HepG2 (cell line): ENCODE data around the gene CCND1. TPM values are rescaled to one million over a fixed set of nuclear protein-coding genes. Genes with fewer than 3 reads are reported as not detected.

Experiments
- HMG20A ChIP-seq: IDR thresholded peaks from 2 replicates; pipeline ENCODE4 v1.6.1; 2016; ENCODE audit warnings: borderline replicate concordance
- KLF15 ChIP-seq: sonication (generic); formaldehyde crosslinking; IDR thresholded peaks from 2 replicates; pipeline ENCODE4 v1.8.1; 2023; ENCODE audit warnings: borderline replicate concordance, mild to moderate bottlenecking, inconsistent platforms, missing genetic modification reagents, mixed read lengths
- NFYC ChIP-seq: IDR thresholded peaks from 2 replicates; pipeline ENCODE4 v1.6.1; 2016; ENCODE audit warnings: missing genetic modification reagents, missing compliant biosample characterization
- SOX6 ChIP-seq, 2 experiments: fragments of 450-650 bp in 1 of 2; sonication (generic) in 1 of 2; formaldehyde crosslinking in 1 of 2; IDR thresholded peaks; 2 replicates each; pipeline versions ENCODE4 v1.4.0 to v1.6.1; 2017 to 2020; ENCODE audit warnings: antibody characterized with exemption in 1 of 2, mild to moderate bottlenecking in 1 of 2, missing genetic modification reagents in 1 of 2
- SRF ChIP-seq: IDR thresholded peaks from 2 replicates; pipeline ENCODE4 v1.6.1; 2011; ENCODE audit warnings: mild to moderate bottlenecking, low read depth, low read length, moderate library complexity
- ZSCAN12 ChIP-seq: sonication (generic); formaldehyde crosslinking; IDR thresholded peaks from 2 replicates; pipeline ENCODE4 v1.9.0; 2021; ENCODE audit warnings: mild to moderate bottlenecking, missing genetic modification reagents
- polyA plus RNA-seq, 8 experiments: library from polyadenylated mRNA; depleted of rRNA in 3 of 8; stranded (reverse) in 7 of 8; unstranded in 1 of 8; fragments of >200 nt; fragmentation: Illumina TruSeq in 4 of 8; extraction: Trizol in 4 of 8; gene quantifications; 2 replicates each; pipeline versions ENCODE4 v1.2.1 to v1.2.3, GENCODE V29; 2011 to 2016; ENCODE audit warnings: low read depth in 4 of 8, missing spikeins in 1 of 8, mixed read lengths in 1 of 8; ENCODE audit not compliant: insufficient read depth in 1 of 8
- total RNA-seq, 5 experiments: library from RNA; depleted of rRNA; stranded (reverse); fragments of >200 nt; fragmentation: Illumina TruSeq; extraction: Trizol; gene quantifications; 2 replicates each; pipeline ENCODE4 v1.2.3, GENCODE V29; 2016; ENCODE audit warnings: low read depth in 1 of 5
- TF ChIP-seq, protein P1 (sequence below): sonication (generic); formaldehyde crosslinking; IDR thresholded peaks from 2 replicates; pipeline ENCODE4 v1.8.1; 2022; ENCODE audit warnings: low read depth, mild to moderate bottlenecking, missing genetic modification reagents
- TF ChIP-seq, protein P2 (sequence below): sonication (generic); formaldehyde crosslinking; IDR thresholded peaks from 2 replicates; pipeline ENCODE4 v1.4.0; 2020; ENCODE audit warnings: mild to moderate bottlenecking, missing genetic modification reagents
- TF ChIP-seq, protein P3 (sequence below): sonication (generic); formaldehyde crosslinking; IDR thresholded peaks from 2 replicates; pipeline ENCODE4 v1.4.0; 2020; ENCODE audit warnings: mild to moderate bottlenecking, missing genetic modification reagents
- TF ChIP-seq, protein P4 (sequence below): sonication (generic); formaldehyde crosslinking; IDR thresholded peaks from 2 replicates; pipeline ENCODE4 v1.5.0; 2020; ENCODE audit warnings: missing genetic modification reagents

The CCND1 gene
- total and polyA plus RNA-seq, 2 of the 13 experiments (the other 11 are each of a cell fraction or from before 2014, with no cell fraction given): 107 to 136 TPM

DNA sequence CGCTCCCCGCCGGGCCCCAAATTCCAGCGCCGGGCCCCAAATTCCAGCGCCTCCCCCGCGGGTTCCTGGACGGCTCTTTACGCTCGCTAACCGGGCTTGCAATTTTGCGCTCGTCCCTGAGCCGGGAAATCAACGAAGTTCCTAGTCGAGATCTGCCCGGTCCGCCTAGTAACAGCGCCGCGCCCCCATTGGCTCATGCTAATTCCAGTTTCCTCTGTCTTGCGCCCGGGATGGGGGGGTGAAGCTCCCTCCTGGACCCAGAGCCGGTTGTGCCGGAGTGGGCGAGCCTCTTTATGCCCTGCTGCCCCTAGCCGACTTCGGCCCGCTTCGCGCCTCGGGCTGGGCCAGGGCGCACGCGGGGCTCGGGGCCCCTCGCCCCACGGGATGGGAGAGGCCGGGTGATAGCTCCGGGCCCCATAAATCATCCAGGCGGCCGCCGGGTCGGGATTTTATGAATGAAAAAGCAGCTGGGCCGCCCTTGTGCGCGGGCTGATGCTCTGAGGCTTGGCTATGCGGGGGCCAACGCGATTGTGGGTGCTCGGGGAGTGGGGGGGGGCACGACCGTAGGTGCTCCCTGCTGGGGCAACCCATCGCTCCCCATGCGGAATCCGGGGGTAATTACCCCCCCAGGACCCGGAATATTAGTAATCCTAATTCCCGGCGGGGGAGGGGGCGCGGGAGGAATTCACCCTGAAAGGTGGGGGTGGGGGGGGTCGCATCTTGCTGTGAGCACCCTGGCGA lies 1.8 kb upstream of the CCND1 start (continued):
- no peak for TF ChIP-seq SOX6 (IDR thresholded peaks at IDR 0.05)
- peak; percentile 58; the same call in 1 of the 2 replicates for TF ChIP-seq SOX6 (CRISPR knock-in tag; IDR thresholded peaks at IDR 0.05)
- TF ChIP-seq, protein P1, sequence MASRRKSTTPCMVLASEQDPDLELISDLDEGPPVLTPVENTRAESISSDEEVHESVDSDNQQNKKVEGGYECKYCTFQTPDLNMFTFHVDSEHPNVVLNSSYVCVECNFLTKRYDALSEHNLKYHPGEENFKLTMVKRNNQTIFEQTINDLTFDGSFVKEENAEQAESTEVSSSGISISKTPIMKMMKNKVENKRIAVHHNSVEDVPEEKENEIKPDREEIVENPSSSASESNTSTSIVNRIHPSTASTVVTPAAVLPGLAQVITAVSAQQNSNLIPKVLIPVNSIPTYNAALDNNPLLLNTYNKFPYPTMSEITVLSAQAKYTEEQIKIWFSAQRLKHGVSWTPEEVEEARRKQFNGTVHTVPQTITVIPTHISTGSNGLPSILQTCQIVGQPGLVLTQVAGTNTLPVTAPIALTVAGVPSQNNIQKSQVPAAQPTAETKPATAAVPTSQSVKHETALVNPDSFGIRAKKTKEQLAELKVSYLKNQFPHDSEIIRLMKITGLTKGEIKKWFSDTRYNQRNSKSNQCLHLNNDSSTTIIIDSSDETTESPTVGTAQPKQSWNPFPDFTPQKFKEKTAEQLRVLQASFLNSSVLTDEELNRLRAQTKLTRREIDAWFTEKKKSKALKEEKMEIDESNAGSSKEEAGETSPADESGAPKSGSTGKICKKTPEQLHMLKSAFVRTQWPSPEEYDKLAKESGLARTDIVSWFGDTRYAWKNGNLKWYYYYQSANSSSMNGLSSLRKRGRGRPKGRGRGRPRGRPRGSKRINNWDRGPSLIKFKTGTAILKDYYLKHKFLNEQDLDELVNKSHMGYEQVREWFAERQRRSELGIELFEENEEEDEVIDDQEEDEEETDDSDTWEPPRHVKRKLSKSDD (CRISPR knock-in tag): no peak
- peak; percentile 80 for TF ChIP-seq NFYC (CRISPR knock-in tag)
- TF ChIP-seq SRF: no peak
- TF ChIP-seq HMG20A (CRISPR knock-in tag): no peak
- TF ChIP-seq, protein P2, sequence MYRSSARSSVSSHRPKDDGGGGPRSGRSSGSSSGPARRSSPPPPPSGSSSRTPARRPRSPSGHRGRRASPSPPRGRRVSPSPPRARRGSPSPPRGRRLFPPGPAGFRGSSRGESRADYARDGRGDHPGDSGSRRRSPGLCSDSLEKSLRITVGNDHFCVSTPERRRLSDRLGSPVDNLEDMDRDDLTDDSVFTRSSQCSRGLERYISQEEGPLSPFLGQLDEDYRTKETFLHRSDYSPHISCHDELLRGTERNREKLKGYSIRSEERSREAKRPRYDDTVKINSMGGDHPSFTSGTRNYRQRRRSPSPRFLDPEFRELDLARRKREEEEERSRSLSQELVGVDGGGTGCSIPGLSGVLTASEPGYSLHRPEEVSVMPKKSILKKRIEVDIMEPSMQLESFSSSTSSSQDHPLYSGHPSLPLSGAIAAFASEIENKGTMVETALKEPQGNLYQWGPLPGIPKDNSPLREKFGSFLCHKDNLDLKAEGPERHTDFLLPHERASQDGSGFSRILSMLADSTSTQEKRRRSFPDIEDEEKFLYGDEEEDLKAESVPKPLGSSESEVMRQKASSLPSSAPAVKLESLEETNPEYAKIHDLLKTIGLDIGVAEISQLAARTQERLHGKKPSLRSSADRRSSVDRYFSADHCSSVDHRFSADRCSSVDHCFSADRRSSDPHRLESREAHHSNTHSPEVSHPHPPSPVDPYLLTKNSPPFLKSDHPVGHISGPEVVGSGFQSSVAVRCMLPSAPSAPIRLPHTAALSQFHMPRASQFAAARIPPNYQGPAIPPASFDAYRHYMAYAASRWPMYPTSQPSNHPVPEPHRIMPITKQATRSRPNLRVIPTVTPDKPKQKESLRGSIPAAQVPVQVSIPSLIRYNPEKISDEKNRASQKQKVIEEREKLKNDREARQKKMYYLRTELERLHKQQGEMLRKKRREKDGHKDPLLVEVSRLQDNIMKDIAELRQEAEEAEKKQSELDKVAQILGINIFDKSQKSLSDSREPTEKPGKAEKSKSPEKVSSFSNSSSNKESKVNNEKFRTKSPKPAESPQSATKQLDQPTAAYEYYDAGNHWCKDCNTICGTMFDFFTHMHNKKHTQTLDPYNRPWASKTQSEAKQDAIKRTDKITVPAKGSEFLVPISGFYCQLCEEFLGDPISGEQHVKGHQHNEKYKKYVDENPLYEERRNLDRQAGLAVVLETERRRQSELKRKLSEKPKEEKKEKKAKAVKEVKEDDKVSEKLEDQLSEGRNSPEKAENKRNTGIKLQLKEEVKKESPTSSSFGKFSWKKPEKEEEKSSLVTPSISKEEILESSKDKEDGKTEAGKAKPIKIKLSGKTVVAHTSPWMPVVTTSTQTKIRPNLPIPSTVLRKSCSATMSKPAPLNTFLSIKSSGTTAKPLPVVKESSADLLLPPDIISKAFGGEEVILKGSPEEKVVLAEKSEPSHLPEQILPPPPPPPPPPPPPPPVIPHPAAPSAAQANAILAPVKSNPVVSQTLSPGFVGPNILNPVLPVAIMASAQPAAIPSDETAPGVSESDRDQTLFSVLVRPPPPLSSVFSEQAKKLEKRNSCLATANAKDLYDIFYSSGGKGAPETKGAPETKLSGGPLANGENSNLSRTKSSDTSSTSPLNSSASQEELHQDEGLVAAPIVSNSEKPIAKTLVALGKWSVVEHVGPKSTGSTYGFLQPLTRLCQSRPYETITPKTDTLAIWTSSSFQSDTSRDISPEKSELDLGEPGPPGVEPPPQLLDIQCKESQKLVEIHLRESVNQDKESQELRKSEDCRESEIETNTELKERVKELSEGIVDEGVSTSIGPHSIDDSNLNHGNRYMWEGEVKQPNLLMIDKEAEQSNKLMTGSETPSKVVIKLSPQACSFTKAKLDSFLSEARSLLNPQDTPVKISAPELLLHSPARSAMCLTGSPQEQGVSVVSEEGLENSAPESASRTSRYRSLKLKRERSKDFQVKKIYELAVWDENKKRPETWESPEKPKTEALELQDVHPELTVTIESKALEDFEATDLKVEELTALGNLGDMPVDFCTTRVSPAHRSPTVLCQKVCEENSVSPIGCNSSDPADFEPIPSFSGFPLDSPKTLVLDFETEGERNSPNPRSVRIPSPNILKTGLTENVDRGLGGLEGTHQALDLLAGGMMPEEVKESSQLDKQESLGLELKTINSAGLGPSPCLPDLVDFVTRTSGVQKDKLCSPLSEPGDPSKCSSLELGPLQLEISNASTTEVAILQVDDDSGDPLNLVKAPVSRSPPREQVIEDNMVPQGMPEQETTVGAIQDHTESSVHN (CRISPR knock-in tag): no peak
- TF ChIP-seq, protein P3, sequence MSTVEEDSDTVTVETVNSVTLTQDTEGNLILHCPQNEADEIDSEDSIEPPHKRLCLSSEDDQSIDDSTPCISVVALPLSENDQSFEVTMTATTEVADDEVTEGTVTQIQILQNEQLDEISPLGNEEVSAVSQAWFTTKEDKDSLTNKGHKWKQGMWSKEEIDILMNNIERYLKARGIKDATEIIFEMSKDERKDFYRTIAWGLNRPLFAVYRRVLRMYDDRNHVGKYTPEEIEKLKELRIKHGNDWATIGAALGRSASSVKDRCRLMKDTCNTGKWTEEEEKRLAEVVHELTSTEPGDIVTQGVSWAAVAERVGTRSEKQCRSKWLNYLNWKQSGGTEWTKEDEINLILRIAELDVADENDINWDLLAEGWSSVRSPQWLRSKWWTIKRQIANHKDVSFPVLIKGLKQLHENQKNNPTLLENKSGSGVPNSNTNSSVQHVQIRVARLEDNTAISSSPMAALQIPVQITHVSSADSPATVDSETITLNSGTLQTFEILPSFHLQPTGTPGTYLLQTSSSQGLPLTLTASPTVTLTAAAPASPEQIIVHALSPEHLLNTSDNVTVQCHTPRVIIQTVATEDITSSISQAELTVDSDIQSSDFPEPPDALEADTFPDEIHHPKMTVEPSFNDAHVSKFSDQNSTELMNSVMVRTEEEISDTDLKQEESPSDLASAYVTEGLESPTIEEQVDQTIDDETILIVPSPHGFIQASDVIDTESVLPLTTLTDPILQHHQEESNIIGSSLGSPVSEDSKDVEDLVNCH (CRISPR knock-in tag): no peak
- TF ChIP-seq, protein P4, sequence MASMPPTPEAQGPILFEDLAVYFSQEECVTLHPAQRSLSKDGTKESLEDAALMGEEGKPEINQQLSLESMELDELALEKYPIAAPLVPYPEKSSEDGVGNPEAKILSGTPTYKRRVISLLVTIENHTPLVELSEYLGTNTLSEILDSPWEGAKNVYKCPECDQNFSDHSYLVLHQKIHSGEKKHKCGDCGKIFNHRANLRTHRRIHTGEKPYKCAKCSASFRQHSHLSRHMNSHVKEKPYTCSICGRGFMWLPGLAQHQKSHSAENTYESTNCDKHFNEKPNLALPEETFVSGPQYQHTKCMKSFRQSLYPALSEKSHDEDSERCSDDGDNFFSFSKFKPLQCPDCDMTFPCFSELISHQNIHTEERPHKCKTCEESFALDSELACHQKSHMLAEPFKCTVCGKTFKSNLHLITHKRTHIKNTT: no peak
- TF ChIP-seq KLF15 (CRISPR knock-in tag): no peak
- 0 out of 2 replicates have a peak, but pooled peaks have one; percentile 19 for TF ChIP-seq ZSCAN12 (CRISPR knock-in tag)
